ENCODE results near the gene MORC2.

DNA sequence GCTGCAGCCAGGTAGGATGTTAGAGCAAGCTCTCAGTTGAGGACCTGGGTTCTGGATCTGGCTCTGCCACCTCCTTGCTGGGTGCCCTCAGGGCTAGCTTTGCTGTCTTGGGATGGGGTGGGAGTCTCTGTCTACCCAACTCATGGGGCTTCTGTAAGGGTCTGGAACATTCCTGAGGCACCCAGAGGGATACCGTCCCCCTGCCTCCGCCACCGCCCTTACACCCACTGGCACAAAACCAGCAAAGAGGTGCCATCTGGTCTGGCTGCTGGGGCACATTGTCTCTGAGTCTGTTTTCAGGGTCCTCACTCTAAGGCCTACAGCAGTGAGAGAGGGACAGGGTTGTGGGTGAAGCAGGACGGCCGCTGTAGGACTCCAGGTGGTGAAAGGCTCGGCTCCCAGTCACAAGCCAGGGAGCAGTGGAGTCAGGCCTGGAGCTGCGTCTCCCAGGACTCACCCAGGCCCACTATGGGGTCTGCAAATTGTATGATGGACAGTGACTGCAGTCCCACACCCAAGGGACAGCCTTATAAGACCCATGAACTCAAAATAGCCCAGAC lies 84.9 kb downstream of the MORC2 start:
- TF ChIP-seq, protein P1, sequence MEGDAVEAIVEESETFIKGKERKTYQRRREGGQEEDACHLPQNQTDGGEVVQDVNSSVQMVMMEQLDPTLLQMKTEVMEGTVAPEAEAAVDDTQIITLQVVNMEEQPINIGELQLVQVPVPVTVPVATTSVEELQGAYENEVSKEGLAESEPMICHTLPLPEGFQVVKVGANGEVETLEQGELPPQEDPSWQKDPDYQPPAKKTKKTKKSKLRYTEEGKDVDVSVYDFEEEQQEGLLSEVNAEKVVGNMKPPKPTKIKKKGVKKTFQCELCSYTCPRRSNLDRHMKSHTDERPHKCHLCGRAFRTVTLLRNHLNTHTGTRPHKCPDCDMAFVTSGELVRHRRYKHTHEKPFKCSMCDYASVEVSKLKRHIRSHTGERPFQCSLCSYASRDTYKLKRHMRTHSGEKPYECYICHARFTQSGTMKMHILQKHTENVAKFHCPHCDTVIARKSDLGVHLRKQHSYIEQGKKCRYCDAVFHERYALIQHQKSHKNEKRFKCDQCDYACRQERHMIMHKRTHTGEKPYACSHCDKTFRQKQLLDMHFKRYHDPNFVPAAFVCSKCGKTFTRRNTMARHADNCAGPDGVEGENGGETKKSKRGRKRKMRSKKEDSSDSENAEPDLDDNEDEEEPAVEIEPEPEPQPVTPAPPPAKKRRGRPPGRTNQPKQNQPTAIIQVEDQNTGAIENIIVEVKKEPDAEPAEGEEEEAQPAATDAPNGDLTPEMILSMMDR (IDR thresholded peaks at IDR 0.05 in 2 of 3, conservative IDR thresholded peaks at IDR 0.05 in 1 of 3; ENCODE audit: borderline replicate concordance in 1 of 3, insufficient read depth in 1 of 3, low read depth in 2 of 3, low read length in 2 of 3), result no peak
- TF ChIP-seq POLR2A (IDR thresholded peaks at IDR 0.05; ENCODE audit: borderline replicate concordance, extremely low read depth, insufficient read depth, insufficient read length) (no peak), SRF (IDR thresholded peaks at IDR 0.05; ENCODE audit: low read depth) (no peak)
- TF ChIP-seq, protein P2, sequence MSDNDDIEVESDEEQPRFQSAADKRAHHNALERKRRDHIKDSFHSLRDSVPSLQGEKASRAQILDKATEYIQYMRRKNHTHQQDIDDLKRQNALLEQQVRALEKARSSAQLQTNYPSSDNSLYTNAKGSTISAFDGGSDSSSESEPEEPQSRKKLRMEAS (IDR thresholded peaks at IDR 0.05), result no peak
